ENCODE results near the gene GLRX2.
"Not testable (repeated sequence)": the region's sequence is repeated elsewhere in the genome, so short reads cannot be mapped to it uniquely, and the experiment has no call there.

Gene GLRX2

GRCh38 chr1:193104907-193105820 is at the start of gene GLRX2:
GLRX2 (minus strand) TSS chr1:193105414; CDS start chr1:193105382, 32 bp downstream.
- no peak for DNase-seq (ENCODE audit: low read depth, low spot score)

GRCh38 chr1:193144999-193145398 is 39.8 kb upstream of the GLRX2 start:
- no peak for DNase-seq (ENCODE audit: low read depth, low spot score)

DNA sequence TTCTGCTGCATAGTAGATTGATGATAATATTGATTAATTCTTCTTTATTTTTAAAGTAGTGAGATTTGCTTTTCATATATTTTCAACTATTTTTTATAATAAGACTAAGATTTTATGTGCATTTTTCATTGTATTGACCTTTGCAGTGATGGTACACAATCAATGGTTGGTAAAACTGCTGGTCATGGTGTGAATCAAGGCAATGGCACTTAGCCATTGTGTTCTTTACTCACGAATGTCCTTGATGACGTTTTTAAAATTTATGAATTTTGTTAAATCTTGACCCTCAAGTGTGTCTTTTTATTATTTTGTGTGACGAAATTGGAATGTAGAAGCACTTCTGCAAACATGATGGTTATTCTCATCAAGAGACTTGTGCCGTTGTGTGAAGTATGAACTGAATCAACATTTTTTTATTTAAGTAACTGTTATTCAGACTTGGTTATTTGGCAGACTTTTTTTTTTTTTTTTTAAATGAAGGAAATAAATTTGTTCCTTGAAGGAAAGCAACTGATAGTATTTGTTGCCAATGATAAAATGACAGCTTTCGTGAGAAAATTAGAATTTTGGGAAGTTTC is 39.2 kb upstream of the GLRX2 start:
- no peak for DNase-seq (ENCODE audit: low read depth, low spot score)

GRCh38 chr1:193143285-193143684 is 38.1 kb upstream of the GLRX2 start:
- DNase-seq (ENCODE audit: low read depth, low spot score) = no peak

DNA sequence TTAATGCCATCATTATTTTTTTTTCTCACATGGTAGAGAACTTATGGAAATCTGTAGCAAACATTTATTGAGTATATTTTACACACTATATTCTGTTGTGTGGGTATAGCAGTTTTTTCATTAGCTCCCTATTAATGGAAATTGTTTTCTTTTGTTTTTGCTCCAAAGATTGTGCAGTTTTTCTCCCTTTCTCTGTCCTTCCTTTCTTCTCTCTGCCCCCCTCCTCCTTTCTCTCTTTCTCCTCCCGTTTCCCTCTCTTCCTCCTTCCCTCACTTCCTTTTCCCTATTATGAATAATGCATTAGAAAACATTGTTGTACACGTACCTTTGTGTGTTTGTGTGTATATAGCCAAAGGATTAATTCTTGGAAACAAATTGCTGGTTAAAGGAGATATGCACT is 37.2 kb upstream of the GLRX2 start:
- DNase-seq (ENCODE audit: low read depth, low spot score) = no peak

- DNase-seq (ENCODE audit: low read depth, low spot score) = no peak
These were observed 36.6 kb upstream of the GLRX2 start for GRCh38 chr1:193141804-193142203.

- DNase-seq (ENCODE audit: low read depth, low spot score) = no peak
These were observed 35.0 kb upstream of the GLRX2 start for GRCh38 chr1:193140254-193140653.

DNA sequence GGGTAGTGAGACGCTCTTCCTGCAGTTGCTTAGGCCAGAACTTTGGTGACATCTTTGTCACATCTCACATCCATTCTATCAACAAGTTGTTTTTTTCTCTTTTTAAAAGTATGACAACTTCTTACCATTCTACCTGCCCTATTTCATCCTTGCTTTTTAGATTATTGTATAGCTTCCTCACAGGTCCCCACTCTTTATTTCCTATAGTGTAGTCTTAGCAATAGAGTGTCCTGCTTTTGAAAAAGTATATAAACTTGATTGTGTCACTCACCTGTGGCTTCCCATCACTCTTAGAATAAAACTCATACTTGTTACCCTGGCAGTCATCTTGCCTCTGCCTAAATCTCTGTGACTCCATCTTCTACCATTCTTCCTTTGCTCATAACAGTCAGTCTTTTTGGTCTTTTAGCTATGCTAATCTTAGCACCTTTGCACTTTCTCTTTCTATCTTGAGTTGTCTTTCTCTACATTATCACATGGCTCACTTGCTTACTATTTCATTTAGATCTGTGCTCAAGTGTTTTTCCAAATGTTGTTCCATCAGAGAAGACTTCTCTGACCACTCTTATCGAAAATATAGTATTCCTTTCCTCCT is 26.1 kb upstream of the GLRX2 start:
- no peak for DNase-seq (ENCODE audit: low read depth, low spot score)

- DNase-seq (ENCODE audit: low read depth, low spot score) = no peak
These were observed 20.2 kb upstream of the GLRX2 start for GRCh38 chr1:193125369-193125768.

GRCh38 chr1:193123751-193124150 is 18.5 kb upstream of the GLRX2 start:
- no peak for DNase-seq (ENCODE audit: low read depth, low spot score)

GRCh38 chr1:193121616-193122593 is 16.7 kb upstream of the GLRX2 start, which contains the start of gene CDC73:
CDC73 (plus strand) TSS chr1:193122031; CDS start chr1:193122201, 170 bp downstream.
- no peak for DNase-seq (ENCODE audit: low read depth, low spot score)

DNA sequence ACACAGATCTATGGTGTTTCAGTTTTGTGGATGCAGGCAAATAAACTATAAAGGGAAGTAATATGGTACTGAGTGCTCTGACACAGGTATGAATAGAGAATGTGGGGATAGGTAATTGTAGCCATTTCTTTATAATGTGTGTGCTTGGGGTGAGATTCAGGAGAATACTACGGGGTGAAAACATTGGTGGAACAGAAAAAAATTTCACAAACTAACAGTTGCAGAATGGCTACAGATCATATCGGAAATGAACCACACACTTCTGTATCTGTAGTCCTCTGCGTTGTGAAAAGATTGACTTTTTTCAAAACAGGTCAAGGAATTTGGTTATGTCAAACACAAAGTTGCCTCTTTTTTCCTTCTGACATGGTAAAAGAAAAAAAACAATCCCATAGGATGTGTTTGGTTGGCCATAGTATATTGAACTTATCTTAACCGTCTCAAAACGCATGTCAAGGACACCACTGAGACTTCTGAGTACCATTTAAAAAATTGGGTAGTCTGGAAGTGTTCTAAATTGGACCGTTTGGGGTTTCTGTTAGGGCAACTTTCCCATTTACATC is 15.5 kb upstream of the GLRX2 start:
- DNase-seq (ENCODE audit: low read depth, low spot score) = no peak

GRCh38 chr1:193118803-193119730 is 13.9 kb upstream of the GLRX2 start:
- no peak for DNase-seq (ENCODE audit: low read depth, low spot score)

DNA sequence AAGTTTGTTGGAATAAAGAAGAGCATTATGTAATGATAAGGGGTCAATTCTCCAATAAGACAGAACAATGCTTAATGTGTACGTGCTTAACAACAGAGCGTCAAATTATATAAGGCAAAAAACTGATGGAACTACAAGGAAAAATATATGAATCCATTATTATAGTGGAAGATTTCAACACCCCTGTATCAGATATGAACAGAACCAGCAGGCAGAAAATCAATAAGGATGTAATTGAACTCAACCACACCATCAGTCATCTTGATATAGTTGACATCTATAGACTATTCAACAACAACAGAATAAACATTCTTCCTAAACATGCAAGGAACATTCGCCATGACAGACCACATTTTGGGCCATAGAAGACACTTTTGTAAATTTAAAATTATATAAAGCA is 13.0 kb upstream of the GLRX2 start:
- DNase-seq (ENCODE audit: low read depth, low spot score) = no peak

- DNase-seq (ENCODE audit: low read depth, low spot score) = not testable (repeated sequence)
These were observed 12.0 kb upstream of the GLRX2 start for GRCh38 chr1:193117167-193117566.

DNA sequence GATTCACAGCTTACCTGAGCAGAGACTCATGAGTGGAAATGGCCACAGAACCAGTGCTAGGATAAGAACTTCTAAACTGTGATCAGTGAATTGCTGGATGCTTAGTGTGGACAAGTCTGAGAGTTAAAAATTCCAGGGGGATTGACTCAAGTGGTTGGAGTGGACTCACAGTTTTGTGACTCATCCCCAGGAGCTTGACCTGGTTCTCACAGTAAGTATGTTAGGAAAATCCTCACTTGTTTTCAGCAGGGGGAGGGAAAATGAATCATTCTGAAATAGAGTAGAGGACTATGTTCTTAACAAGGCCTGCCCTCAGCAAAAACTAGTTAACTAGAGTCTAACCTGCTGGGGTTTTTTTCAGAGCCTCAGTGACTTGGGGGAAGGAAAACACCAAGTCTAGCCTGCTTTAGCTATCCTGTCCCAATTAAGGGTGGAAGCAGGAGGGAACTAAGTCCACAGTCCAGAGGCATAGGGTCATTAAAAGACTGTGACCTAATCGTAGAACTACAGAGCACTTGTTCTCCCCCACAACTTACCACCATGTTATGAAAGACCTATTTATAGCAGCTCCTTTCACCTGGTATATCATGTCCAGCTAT is 10.5 kb upstream of the GLRX2 start:
- DNase-seq (ENCODE audit: low read depth, low spot score) = no peak

DNA sequence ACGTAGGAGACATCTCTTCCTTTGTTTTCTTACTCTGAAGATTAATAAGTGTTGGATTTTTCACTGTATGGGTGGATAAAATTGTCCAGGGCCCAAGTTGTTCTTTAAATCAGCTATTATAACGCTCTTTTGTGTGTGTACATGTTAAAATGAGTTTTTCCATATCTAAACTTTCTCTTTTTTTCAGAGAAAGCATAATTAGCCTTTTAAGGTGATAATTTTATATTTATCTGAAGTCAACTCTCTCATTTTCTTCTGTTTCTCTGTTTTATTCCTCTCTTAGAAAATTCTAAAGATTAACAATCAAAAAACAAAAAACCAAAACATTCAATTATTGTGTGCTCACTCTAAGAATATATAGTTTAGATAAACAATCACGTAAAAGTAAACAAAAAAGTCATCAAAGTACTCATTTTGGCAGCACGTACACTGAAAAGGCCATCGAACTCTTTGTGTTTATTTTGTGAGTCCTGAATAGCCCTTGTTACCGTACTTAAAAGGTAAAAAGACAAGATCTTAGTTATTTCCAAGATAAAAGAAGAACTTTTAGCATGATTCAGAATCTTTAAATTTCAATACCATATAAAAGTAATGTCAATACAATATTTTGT is 9.4 kb upstream of the GLRX2 start:
- DNase-seq (ENCODE audit: low read depth, low spot score) = no peak

DNA sequence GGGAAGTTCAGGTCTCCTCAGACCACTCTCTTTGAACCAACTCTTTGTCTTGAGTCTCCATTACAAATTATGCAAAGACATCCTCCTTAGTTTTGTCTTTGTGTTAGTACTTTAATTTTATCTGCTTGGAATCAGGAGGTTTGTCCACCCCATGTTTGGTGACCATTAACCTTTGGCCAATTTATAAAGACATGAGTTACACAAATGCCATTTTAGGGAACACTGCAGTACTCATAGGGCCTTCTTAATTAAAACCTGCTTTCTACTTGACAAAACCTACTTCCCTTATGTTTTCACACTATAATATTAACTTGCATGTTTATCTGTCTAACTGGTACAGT is 8.7 kb upstream of the GLRX2 start:
- DNase-seq (ENCODE audit: low read depth, low spot score) = no peak

DNA sequence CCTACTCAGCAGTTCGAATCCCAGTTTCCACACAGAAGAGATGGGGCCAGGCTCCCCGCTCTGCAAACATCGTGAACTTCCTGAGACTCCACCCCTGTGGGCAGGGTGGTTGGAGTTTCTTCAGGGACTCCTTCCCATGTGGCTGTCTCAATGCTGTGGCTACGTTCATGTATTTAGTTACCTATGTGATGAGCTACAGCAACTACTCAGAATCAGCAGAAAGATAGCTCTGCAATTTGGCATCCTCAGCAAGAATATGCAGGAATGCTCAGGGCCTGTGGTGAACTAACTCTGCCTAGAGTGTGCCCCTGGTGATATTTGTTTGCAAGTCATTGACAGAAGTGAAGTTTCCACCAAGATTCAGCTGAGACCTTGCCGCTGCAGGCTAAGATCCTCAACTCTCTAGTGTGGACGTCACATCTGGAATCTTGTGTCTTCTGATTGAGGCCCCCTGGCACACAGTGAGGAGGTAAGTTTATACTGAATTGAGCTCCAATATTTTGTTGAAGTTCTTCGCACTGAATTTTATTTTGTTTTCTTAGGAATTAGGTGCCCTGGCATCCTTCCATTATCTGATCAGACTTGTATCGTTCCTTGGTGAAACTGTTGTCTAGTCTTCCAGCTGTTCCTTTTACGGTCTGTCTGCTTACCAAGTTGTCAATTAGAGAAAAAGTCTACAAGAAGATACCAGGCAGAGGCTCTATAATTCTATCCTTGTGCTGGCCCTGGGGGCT is 8.2 kb upstream of the GLRX2 start:
- DNase-seq (ENCODE audit: low read depth, low spot score) = no peak
